HUDEP-2 (cell line): ENCODE measurements around the gene ASB6.

ENCODE experiments used
- DNase-seq, 76 experiments: peaks; one replicate each; lab custom pipeline; 2025; ENCODE audit not compliant: unreplicated experiment in 76 of 76; lab: John Stamatoyannopoulos, UW

ASB6 gene

DNA sequence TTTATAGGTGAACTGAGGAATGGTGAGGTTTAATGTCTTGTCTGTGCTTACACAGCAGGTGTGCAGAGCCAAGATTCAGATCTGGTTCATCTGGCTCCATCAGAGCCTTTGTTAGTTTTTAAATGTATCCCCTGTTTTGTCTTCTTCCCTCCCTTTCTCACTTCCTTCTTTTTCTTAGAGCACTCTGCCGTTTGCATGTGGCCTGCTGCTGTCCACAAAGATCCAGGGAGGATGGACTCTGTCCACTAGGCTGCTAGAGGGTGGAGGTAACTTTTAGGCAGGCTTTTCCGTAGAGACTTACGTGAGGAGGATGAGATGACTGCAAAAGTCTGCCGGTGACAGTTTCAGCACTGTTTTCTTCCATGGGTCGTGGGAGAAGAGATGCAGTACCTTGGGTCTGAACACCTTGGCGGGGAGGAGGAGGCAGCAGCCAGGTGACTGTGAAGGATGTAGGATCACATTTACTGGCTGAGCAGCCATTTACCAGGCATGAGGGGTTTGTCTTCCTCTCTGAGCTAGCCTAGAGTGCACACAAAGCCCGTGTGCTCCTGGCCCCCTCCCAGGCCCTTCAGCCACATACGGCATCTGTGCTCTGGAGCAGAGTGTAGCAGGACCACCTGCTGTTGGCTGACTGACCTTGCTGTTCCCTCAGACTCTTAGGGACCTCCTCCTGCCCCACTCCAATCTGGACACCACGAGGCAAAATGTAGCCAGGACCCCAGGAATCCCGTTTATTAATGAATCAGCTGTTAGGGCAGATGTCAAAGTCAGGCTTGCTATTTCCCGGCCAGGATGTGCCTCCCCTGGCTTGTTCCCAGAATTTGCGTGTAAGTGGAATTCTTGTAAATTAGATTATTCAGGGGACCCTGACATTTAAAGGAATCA, 14.2 kb downstream of the ASB6 start:
- no peak for DNase-seq

DNA sequence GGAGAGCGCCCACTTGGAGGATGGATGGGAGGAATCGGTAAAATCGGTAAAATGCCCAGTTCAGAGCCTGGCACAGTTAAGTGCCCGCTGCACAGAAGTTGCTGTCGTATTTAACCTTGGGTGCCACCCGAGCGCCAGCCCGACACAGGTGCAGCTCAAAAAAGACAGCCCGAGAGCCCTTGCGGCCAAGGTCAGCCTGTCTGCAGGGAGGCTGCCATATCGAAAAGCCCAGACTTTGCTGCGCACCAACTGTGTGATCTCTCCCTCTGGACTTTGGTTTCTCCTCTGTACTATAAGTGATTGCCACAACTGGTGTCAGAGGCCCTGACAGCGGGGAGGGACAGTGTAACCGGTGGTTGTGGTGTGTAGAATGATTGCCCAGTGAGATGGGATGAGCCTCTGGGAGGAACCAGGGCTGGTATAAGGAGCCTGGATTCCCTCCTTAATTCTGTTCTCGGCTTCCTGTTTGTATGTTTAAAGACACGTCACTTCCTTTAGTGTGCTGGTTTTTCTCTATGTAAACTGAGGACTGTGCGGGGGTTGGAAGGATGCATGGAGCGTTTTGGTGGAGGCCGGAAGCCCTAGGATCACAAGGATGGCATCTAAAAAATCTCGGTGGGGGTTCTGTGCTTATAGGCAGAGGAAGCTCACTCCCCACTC, 15.2 kb downstream of the ASB6 start:
- DNase-seq = peak in 3 of 76 experiments; percentile 7 to 35 (median 25)

DNA sequence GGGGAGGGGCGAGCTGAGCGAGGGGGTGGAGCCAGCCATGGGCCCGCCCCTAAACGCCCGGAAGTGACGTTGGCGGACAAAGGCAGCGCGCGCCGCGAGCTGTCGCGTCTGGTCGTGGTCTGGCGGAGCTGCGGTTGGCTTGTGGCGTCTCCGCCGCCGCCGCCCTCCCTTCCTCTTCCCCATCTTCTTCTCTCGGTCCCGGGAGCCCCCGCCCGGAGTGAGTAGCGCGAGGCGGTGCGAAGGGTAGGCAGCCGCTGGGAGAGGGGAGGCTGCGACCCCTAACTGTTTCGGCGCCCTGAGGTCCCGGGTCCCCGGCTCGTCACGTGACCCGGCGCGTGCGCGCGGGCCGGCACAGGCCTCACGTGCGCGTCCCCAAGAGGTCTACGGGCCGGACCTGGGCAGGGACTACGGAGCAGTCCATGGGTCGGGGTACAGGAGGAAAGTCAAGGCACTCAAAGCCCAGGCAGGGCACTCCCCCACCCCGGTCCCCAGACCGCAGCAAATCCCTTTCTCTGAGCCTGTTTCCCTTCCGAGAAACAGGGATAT, 15.8 kb downstream of the ASB6 start, which contains the start of gene NTMT1:
Gene NTMT1 (plus strand): TSS at position 85 of the 546 bp plus-strand sequence. CDS start 6,541 bp downstream, outside the sequence.
- peak in 73 of 76 experiments; percentile 6 to 86 (median 70) for DNase-seq

DNA sequence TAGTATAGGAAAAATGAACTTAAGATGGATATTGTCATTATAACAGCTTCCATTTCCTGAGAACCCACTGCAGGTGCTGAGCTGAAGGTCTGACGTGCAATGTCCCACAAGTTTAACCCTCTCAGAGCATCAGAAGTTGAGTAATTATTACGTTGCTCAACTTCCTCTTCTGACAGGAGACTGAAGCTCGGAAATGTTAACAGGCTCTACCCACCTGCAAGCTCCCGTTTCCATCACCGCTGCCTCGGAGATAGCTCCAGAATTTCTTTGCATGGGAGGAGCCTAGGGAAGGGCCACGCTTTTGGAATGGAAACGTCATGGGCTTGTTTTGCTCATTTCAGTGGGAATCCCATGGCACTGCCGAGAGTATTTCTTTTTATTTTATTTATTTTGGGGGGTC, 17.0 kb downstream of the ASB6 start:
- no peak for DNase-seq

DNA sequence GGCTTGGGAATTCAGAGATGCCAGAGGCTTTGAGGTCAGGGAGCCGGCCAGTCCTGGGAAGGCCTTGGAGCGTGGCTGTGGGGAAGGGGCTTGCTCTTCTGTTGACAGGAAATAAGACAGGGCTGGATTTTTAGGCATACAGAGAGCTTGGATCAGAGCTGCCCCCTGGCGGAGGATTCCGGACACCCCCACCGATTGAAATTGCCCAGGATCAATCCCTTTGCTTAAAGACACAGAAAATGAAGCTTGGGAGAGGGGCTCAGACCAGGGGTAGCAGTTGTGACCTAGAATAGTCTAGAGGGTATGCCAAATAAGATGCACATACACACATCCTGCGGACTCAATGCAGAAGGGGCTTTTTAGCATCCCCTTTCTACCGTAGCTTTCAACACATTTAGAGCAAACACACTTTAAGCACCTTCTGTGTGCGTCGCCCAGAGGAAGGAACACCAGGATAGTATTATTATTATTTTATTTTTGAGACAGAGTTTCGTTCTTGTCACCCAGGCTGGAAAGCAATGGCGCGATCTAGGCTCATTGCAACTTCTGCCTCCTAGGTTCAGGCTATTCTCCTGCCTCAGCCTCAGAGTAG, 17.7 kb downstream of the ASB6 start:
- DNase-seq = peak in 47 of 76 experiments; percentile 9 to 59 (median 40)

DNA sequence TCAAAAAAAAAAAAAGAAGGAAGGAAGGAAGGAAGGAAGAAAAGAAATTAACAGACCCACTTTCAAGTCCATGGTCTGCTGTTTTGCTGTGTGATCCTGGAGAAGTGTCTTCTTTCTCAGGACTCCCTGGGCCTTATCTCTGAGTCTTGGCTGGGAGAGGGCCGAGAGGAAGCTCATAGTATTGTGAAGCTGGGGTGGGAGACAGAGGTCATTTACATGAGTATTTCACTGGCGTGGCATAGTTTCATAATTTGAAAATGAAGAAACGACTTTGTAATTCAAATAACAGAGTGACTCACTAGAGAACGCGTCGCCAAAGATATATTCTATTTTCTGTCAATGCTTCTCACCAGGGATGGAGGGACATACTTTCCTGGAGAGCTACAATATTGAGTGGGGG, 18.6 kb downstream of the ASB6 start:
- no peak for DNase-seq

DNA sequence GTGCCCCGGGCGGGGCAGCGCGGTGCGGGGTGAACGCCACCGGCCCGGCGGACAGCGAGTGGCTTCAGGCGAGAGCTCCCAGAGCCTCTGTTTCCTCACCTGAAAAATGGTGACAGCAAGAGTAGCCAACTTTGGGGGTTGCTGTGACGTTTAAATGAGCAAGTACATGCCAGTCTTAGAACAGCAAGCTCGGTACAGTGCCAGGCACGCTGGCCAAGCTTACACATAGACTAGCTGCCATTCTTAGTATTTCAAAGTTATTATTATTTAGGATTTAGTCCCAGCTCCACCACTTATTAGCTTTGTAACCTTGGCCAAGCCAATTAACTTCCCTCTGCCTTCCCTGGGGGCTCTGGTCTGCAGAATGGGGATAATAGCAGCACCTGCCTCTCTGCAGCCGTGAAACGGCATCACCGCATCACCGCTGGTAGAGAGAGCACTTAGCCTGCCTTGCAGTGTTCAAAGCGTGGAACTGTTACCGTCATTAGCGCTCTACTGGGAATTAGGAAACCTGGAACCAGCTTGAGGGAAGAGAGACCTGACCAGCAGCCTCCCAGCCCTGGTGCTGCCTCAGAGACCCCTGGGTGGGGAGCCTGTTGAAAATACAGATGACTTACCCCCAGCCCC, 21.2 kb downstream of the ASB6 start, which contains the start of gene C9orf50:
Gene C9orf50 (minus strand): TSS at position 433 of the 627 bp plus-strand sequence. CDS start 527 bp downstream, outside the sequence.
- DNase-seq = no peak

DNA sequence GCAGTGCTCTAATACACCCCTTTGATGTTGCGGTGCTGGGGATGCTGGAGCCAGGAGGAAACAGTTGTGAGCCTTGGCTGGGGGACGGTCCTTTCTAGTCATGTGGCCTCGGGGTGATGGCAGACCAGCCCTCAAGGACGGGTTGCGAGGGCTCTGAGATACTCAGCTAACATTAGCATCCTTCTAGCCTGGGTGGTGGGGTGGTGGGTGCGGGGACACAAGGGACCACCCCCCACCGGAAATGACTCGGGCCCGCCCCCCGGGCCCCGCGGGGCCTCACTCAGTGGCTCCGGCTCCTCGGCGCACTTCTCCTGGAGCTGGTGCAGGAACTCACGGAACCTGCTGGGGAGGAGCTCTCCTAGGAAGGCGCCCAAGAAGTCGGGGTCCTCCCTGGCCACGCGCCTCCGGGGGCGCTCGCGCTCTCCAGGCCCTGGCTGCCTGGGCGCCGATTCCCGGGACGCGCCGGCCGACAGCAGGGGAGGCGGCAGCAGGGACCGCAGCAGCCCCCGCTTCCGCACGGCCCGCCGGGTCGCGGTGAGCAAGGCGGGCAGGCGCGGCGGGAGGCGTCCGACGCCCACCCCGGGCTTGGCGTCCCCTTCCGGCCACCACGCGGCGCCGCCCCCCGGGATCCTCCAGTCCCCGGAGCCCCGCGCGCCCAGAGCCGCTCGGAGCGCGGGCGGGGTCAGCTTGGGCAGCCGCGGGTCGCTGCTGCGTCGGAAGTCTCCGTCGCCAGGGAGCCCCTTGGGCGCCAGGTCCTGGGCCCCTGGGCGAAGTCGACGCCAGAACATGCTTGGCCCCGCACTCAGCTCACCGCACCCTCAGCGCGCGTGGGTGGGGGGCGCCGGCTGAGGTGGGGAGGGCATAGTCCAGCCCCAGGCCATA, 21.9 kb downstream of the ASB6 start:
- DNase-seq = no peak

DNA sequence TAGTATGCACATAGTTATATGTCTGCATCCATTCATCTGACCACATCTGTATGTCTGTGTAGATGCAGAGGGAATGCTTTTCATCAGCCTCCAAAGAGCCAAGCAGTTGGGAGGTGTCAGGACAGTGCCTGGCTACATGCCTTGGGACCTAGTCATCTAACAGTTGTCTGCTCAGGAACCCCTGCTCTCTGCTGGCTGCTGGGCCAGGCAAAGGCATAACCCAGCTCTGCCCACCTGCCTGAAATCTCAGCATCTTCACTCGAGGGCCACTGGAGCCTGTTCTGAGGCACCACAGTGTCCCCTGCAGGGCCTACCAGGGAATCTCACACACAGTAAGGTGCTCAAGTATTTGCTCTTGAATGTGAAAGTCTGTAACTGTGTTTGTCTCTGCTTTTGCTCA, 24.8 kb downstream of the ASB6 start:
- no peak for DNase-seq

DNA sequence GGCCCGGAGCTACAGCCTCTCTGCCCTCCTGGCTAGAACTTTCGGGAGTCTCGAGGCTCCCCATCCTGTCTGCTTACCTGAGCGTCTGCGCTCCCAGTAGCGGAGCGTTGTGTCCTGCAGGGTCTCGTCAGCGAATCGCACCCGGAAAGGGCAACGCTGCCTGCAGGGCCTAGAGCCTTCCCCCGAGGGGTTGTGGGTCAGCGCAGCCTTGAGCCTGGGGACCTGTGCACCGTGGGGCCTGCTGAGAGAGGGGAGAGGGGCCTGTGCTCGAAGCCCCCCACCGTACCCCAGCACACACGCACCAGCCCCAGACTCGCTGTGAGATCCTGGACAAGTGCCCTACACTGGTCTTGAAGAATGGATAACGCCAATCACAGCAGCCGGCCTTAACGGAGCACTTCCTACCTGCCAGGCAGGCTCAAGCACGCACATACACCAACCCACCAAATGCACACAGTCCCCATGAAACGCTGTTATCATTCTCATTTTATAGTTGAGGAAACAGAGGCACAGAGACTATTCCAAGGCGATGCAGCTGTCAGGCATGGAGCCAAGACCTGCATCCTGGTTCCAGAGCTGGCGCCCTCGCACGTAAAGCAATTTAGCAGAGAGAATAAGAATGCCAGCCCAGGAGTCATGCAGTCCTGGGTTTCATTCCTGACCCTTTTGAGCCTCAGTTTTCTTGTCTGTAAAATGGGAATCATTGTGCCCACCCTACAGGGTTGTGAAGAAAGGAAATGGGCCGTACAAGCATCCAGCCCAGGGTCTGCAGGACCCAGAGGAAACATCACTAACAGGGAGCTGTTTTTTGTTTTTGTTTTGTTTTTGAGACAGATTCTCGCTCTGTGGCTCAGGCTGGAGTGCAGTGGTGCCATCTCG, 26.3 kb downstream of the ASB6 start:
- no peak for DNase-seq

DNA sequence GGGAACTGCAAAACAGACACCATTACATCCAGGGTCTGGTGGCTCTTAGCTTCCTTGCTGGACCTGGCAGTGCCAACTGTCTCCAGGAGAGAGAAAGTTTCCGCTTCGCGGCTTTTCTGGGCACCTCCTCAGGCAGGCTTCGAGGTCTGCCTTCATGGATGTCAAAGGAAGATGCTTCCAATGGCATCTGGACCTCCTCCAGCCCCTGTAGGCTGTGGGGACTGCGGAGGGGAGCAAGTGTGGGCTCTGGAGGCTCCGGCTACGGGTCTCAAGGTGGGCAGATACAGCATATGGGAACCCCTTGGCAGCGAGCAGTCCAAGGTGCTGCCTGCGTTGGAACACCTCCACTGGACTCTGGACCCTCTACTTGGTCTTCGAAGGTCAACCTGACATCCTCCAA, 27.0 kb downstream of the ASB6 start:
- no peak for DNase-seq

DNA sequence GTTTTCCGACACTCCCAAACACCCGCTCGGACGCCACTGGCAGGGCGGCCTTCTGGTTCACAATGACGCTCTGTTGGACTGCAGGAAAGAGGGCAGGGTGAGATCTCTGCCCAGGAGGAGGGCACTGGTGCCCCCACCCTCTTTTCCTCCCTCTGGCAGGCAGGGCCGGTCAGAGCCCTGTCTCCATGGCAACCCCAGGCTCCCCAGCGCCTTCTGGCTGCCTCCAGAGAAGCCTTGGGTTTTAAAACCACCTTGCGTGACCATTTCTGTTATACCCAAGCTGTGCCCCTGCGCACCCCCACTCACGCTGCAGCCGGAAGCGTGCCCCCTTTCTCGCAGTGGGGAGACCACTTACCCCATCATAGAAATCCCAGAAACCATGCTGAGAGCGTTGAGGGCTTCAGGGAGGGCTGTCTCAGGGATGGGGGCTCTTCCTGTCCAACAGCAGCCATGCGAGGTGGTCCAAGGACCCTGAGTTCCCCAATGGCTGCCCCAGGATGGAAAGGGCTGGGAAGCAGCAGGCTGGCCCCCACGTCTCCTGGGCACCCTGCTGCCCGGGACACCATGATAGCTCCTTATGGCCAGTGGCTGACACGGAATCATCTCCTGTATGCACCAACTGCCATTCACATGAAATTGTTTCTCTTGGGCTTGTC, 28.3 kb downstream of the ASB6 start:
- DNase-seq = no peak

DNA sequence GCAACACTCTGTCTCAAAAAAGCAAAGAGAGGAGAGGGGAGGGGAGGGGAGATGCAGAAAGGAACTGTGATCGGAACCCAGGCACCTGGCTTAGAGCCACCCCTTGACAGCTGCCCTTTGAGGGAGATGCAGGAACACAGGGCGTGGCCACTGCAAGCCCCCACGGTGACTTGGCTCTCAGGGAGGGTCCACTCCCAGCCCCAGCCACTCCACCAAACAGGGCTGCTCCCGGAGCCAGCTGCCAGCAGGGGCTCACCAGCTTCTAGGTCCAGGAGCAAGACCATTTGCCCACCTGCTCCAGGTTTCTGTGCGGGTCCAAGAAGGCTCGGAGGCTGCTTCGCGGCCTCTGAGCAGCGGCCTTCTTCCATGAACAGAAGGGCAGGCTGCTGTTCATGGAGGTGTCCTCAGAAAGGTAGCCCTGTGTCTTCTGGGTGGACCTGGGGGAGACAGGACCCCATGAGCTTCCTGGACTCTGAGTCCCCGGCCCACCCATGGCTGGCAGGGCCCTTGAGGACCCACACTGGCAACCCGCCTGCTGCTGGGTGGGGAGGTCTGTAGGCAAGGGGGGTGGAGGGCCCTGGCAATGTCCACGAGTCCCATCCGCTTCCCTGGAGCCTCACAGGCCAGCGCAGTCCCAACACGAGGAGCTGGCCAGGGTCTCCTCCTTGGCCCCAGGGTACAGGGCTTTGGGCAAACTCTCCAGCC, 29.0 kb downstream of the ASB6 start:
- DNase-seq = no peak

DNA sequence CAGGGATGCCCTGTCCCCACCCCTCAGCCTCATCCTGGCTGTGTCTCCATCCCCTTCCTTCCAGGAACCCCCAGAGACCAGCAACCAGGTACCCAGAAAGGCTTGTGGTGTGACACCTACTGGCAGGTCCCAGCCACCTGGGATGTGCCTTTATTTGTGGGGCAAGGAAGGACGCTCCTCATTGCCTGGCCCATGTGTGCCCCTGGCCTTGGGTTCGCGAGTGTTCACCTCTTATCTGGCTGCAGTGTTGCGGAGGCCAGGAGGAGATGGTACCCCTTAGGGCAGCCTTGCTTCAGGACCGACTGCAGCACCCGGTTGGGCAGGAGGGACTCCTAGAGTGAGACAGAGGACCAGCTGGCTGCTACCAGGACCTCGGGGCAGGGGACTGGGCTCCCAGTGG, 29.8 kb downstream of the ASB6 start:
- DNase-seq = no peak

DNA sequence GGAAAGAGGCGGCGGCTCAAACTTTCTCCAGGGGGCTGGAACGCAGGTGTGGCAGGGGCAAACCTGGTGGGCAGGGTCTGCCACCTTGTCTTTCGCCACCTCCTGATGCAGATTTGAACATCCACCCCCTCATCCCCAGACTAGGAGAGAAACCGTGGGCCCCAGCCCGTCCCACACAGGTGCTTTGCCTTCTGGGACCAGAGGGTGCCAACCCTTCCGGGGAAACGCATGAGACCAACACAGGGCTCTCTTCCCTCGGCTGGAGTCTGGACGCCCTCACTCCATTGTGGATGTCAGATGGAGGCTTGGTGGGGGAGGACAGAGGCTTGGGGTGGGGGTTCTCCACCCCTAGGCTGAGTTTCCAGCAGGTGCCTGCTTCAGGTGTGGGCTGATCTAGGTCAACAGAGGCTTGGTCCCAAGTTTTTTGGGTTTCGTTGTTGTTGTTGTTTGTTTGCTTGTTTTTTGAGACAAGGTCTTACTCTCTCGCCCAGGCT, 30.6 kb downstream of the ASB6 start:
- DNase-seq = no peak

DNA sequence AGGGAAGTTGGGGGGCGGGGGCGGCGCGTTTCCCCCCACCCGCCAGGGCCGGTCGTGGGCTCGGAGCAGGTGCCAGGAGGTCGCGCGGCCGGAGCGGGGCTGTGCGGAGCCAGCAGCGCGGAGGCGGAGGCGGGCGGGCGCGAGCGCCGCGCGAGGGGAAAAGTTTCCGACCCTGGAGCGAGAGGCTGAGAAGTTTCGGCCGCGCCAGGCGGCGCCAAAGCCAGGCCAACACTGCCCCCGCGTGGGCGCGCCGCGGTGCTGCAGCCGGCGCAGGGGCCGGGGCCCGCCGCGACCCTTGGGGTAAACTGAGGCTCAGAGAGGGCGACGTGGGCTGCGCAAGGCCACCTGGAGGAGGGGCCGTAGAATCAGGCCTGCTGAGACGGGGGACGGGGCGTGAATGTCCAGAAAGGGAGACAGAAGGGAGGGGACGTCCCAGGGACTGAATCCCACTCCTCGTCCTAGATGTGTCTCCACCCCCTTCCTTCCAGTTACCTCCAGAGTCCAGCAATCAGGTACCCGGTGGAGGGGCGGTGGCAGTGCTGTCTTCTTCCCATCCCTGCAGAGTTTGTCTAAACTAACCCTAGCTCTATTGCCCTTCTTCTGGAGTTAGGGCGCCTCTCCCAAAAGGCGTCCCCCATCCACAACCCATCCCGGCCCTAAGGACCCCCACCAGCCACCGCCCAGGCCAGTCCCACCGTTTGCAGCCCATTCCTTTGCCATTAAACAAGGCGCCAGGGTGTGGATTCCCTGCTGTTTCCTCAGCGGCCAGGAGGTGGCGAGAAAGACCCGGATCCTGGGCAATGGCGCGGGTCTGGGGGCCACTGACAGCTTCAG, 31.3 kb downstream of the ASB6 start:
- DNase-seq = peak in 34 of 76 experiments; percentile 4 to 58 (median 22)

DNA sequence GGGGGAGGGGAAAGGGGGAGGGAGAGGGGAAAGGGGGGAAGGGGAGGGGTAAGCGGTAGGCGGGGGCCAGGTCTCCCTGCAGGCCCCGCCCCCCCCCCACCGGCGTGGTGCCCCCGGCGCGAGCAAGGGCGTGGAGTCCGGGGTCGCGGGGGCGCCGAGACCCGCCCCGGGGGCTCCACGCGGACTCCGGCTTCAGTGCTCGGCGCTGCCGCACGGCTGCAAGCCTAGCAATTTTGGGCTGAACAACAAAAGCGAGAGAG, 31.8 kb downstream of the ASB6 start:
- no peak for DNase-seq
